ENCODE results near the gene SGCG. TPM values are rescaled to one million over a fixed set of nuclear protein-coding genes. Genes with fewer than 3 reads are reported as not detected.

The SGCG gene
- total and polyA plus RNA-seq, 4 donors, result 1.1 to 2.3 (median 1.2) TPM

- H3K4me3 ChIP-seq (ENCODE audit: low read depth, low read length), result no peak overlapping the region
- no peak for DNase-seq (ENCODE audit: low read depth in 4 of 6, low spot score in 6 of 6)
- no CpG with 5 or more reads among the region's 4 CpGs for WGBS (ENCODE audit: insufficient coverage)
- no peak overlapping the region for H3K27ac ChIP-seq (ENCODE audit: low read depth, low read length)
- H3K4me1 ChIP-seq (ENCODE audit: control insufficient read depth, insufficient read depth, low read length), result peaks cover 7% of the 10 kb centered on the region
- no peaks in the 10 kb centered on the region for H3K27me3 ChIP-seq (ENCODE audit: control insufficient read depth, insufficient read depth, low read length)
- no peaks in the 10 kb centered on the region for H3K36me3 ChIP-seq (ENCODE audit: control insufficient read depth, insufficient read depth, low read length)
- H3K9me3 ChIP-seq (ENCODE audit: control insufficient read depth, insufficient read depth, low read length), result no peaks in the 10 kb centered on the region
Measured at GRCh38 chr13:23320926-23321534, 140.3 kb downstream of the SGCG start.

- Histone ChIP-seq H3K27ac (ENCODE audit: low read depth, low read length) (no peak overlapping the region), H3K36me3 (ENCODE audit: control insufficient read depth, insufficient read depth, low read length) (no peaks in the 10 kb centered on the region), H3K4me3 (ENCODE audit: low read depth, low read length) (no peak overlapping the region), H3K9me3 (ENCODE audit: control insufficient read depth, insufficient read depth, low read length) (no peaks in the 10 kb centered on the region), H3K27me3 (ENCODE audit: control insufficient read depth, insufficient read depth, low read length) (no peaks in the 10 kb centered on the region), H3K4me1 (ENCODE audit: control insufficient read depth, insufficient read depth, low read length) (peaks cover 7% of the 10 kb centered on the region)
- DNase-seq (ENCODE audit: low read depth in 4 of 6, low spot score in 6 of 6), result peak in 2 of 6 donors; percentile 13 to 33
- WGBS (ENCODE audit: insufficient coverage), result no CpG with 5 or more reads among the region's 6 CpGs
Measured at GRCh38 chr13:23321535-23322241, 140.9 kb downstream of the SGCG start.

GRCh38 chr13:23322353-23323336 is 141.9 kb downstream of the SGCG start:
- H3K4me1 ChIP-seq (ENCODE audit: control insufficient read depth, insufficient read depth, low read length), result peaks cover 7% of the 10 kb centered on the region
- DNase-seq (ENCODE audit: low read depth in 4 of 6, low spot score in 6 of 6), result no peak
- no peaks in the 10 kb centered on the region for H3K27me3 ChIP-seq (ENCODE audit: control insufficient read depth, insufficient read depth, low read length)
- WGBS (ENCODE audit: insufficient coverage), result 95% methylated on average over 5 of the region's 19 CpGs
- H3K9me3 ChIP-seq (ENCODE audit: control insufficient read depth, insufficient read depth, low read length), result no peaks in the 10 kb centered on the region
- no peaks in the 10 kb centered on the region for H3K36me3 ChIP-seq (ENCODE audit: control insufficient read depth, insufficient read depth, low read length)
- no peak overlapping the region for H3K4me3 ChIP-seq (ENCODE audit: low read depth, low read length)
- H3K27ac ChIP-seq (ENCODE audit: low read depth, low read length), result no peak overlapping the region

GRCh38 chr13:23323946-23324709 is 143.3 kb downstream of the SGCG start:
- Histone ChIP-seq H3K36me3 (ENCODE audit: control insufficient read depth, insufficient read depth, low read length) (no peaks in the 10 kb centered on the region), H3K27ac (ENCODE audit: low read depth, low read length) (no peak overlapping the region), H3K4me3 (ENCODE audit: low read depth, low read length) (no peak overlapping the region), H3K27me3 (ENCODE audit: control insufficient read depth, insufficient read depth, low read length) (no peaks in the 10 kb centered on the region), H3K9me3 (ENCODE audit: control insufficient read depth, insufficient read depth, low read length) (no peaks in the 10 kb centered on the region), H3K4me1 (ENCODE audit: control insufficient read depth, insufficient read depth, low read length) (peaks cover 7% of the 10 kb centered on the region)
- WGBS (ENCODE audit: insufficient coverage), result 23% methylated on average over 11 of the region's 17 CpGs
- peak in 1 of 6 donors; percentile 43 for DNase-seq (ENCODE audit: low read depth in 4 of 6, low spot score in 6 of 6)

- H3K36me3 ChIP-seq (ENCODE audit: control insufficient read depth, insufficient read depth, low read length), result no peaks in the 10 kb centered on the region
- H3K9me3 ChIP-seq (ENCODE audit: control insufficient read depth, insufficient read depth, low read length), result no peaks in the 10 kb centered on the region
- no peak for DNase-seq (ENCODE audit: low read depth in 4 of 6, low spot score in 6 of 6)
- no peak overlapping the region for H3K4me3 ChIP-seq (ENCODE audit: low read depth, low read length)
- no peak overlapping the region for H3K27ac ChIP-seq (ENCODE audit: low read depth, low read length)
- H3K27me3 ChIP-seq (ENCODE audit: control insufficient read depth, insufficient read depth, low read length), result no peaks in the 10 kb centered on the region
- WGBS (ENCODE audit: insufficient coverage), result no CpG with 5 or more reads among the region's 2 CpGs
- peaks cover 7% of the 10 kb centered on the region for H3K4me1 ChIP-seq (ENCODE audit: control insufficient read depth, insufficient read depth, low read length)
Measured at GRCh38 chr13:23325191-23325590, 144.4 kb downstream of the SGCG start.

- peak in 2 of 6 donors; percentile 14 to 26 for DNase-seq (ENCODE audit: low read depth in 4 of 6, low spot score in 6 of 6)
- Histone ChIP-seq H3K4me3 (ENCODE audit: low read depth, low read length) (no peak overlapping the region), H3K9me3 (ENCODE audit: control insufficient read depth, insufficient read depth, low read length) (no peaks in the 10 kb centered on the region), H3K36me3 (ENCODE audit: control insufficient read depth, insufficient read depth, low read length) (no peaks in the 10 kb centered on the region), H3K4me1 (ENCODE audit: control insufficient read depth, insufficient read depth, low read length) (no peaks in the 10 kb centered on the region), H3K27ac (ENCODE audit: low read depth, low read length) (no peak overlapping the region), H3K27me3 (ENCODE audit: control insufficient read depth, insufficient read depth, low read length) (no peaks in the 10 kb centered on the region)
- WGBS (ENCODE audit: insufficient coverage), result 36% methylated on average over 5 of the region's 6 CpGs
Measured at GRCh38 chr13:23330356-23330755, 149.6 kb downstream of the SGCG start.

GRCh38 chr13:23339225-23339624 is 158.4 kb downstream of the SGCG start:
- no peak overlapping the region for H3K4me3 ChIP-seq (ENCODE audit: low read depth, low read length)
- no peak overlapping the region for H3K27ac ChIP-seq (ENCODE audit: low read depth, low read length)
- H3K27me3 ChIP-seq (ENCODE audit: control insufficient read depth, insufficient read depth, low read length), result no peaks in the 10 kb centered on the region
- H3K4me1 ChIP-seq (ENCODE audit: control insufficient read depth, insufficient read depth, low read length), result no peaks in the 10 kb centered on the region
- DNase-seq (ENCODE audit: low read depth in 4 of 6, low spot score in 6 of 6), result no peak
- WGBS (ENCODE audit: insufficient coverage), result no CpG with 5 or more reads among the region's 1 CpG
- no peaks in the 10 kb centered on the region for H3K36me3 ChIP-seq (ENCODE audit: control insufficient read depth, insufficient read depth, low read length)
- H3K9me3 ChIP-seq (ENCODE audit: control insufficient read depth, insufficient read depth, low read length), result no peaks in the 10 kb centered on the region

- Histone ChIP-seq H3K36me3 (ENCODE audit: control insufficient read depth, insufficient read depth, low read length) (peaks cover 8% of the 10 kb centered on the region), H3K9me3 (ENCODE audit: control insufficient read depth, insufficient read depth, low read length) (no peaks in the 10 kb centered on the region), H3K27ac (ENCODE audit: low read depth, low read length) (no peak overlapping the region), H3K4me1 (ENCODE audit: control insufficient read depth, insufficient read depth, low read length) (peaks cover 4% of the 10 kb centered on the region), H3K4me3 (ENCODE audit: low read depth, low read length) (no peak overlapping the region), H3K27me3 (ENCODE audit: control insufficient read depth, insufficient read depth, low read length) (no peaks in the 10 kb centered on the region)
- DNase-seq (ENCODE audit: low read depth in 4 of 6, low spot score in 6 of 6), result peak in 2 of 6 donors; percentile 68 to 81
- no CpG with 5 or more reads among the region's 4 CpGs for WGBS (ENCODE audit: insufficient coverage)
Measured at GRCh38 chr13:23344931-23345595, 164.3 kb downstream of the SGCG start.
